Hepatocyte (in vitro differentiated cells): ENCODE measurements around the gene LCN1.

Source experiments
- CTCF ChIP-seq: fragments of 200-600 bp; sonication (generic); IDR thresholded peaks from 2 replicates; pipeline ENCODE4 v1.5.1; 2016; ENCODE audit warnings: antibody characterized with exemption, mild to moderate bottlenecking; ENCODE audit not compliant: poor library complexity
- EZH2 ChIP-seq: fragments of 200-600 bp; sonication (generic); IDR thresholded peaks from 2 replicates; pipeline ENCODE4 v1.6.1; 2016; ENCODE audit warnings: antibody characterized with exemption, mild to moderate bottlenecking, borderline replicate concordance
- EZH2phosphoT487 ChIP-seq: fragments of 200-600 bp; sonication (generic); IDR thresholded peaks from one replicate; pipeline ENCODE4 v1.6.1; 2018; ENCODE audit warnings: antibody characterized with exemption, mild to moderate bottlenecking, low read depth, moderate library complexity; ENCODE audit not compliant: unreplicated experiment, severe bottlenecking

GRCh38 chr9:135480071-135480939 is 40.9 kb upstream of the LCN1 start:
- no peak for TF ChIP-seq EZH2phosphoT487
- TF ChIP-seq CTCF, result no peak
- no peak for TF ChIP-seq EZH2
